ENCODE results near the gene DBN1. TPM values are rescaled to one million over a fixed set of nuclear protein-coding genes. Genes with fewer than 3 reads are reported as not detected.

Gene DBN1
- total RNA-seq, 2 experiments from 2014 or later, result 82.5 to 87.0 TPM

DNA sequence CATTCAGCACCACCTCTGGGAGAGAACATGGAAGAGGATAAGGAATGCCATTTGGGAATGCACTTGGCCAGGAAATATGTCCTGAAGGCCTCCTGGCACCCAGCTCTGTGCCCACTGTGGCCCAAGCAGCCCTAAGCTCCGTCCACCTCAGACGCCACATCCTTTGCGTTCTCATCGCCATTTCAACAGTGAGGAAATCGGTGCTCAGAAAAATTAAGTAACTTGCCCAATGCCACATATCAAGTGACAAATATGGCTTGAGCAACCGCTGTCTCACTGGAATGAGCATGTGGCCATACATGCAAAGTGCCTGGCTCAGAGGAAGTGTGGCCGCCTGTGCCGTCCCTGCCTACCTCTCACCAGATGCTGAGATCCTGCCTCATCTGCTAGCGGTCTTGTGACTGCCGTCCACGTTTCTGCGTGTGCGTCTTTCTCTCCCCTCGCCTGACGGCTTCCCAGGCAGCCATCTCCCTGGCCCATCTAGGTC is 37.2 kb upstream of the DBN1 start:
- POLR2A ChIA-PET, result no interaction called here
- Mint-ChIP-seq H3K4me3 (no peak overlapping the region), H3K27ac (no peak overlapping the region), H3K27me3 (no peaks in the 10 kb centered on the region), H3K36me3 (peaks cover 32% of the 10 kb centered on the region), H3K4me1 (peaks cover 19% of the 10 kb centered on the region), H3K9me3 (no peaks in the 10 kb centered on the region)
- no peak for ATAC-seq (ENCODE audit: low read depth)
- no peak for DNase-seq

DNA sequence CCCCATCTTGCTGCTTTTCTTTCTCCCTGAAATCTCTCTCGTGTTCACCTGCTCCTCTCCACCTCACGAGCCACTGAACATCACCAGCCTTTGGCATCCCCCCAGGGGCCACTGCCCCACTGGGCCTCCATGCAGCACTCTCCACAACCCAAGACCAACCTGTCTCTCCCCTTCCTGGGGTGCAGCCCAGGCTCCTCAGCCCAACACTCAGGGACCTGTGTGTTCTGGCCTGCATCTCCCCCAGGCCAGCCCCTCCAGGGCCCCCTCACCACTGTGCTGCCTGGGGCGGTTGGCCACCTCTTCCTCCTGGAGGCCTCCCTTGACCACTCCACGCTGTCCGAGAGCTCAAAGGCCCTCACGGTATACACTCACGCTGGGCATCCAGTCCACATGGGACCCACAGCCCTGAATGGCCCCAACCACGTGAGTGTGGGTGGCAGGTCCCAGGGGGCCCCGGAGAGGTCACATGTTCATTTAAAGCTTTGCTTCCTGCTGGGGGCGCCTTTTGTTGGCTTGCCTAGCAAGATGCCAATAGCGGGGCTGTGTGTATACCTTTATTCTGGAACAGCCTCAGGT is 36.6 kb upstream of the DBN1 start:
- Mint-ChIP-seq H3K4me3 (no peak overlapping the region), H3K27ac (peak overlapping the region; percentile 48), H3K9me3 (no peaks in the 10 kb centered on the region), H3K36me3 (peaks cover 27% of the 10 kb centered on the region), H3K27me3 (no peaks in the 10 kb centered on the region), H3K4me1 (peaks cover 16% of the 10 kb centered on the region)
- POLR2A ChIA-PET, result interaction anchor here (0.5 kb wide), 1 partner anchor 163 kb away, joined by 3 read pairs; no protein-coding TSS in a partner anchor
- DNase-seq (no peak), ATAC-seq (ENCODE audit: low read depth) (no peak)

DNA sequence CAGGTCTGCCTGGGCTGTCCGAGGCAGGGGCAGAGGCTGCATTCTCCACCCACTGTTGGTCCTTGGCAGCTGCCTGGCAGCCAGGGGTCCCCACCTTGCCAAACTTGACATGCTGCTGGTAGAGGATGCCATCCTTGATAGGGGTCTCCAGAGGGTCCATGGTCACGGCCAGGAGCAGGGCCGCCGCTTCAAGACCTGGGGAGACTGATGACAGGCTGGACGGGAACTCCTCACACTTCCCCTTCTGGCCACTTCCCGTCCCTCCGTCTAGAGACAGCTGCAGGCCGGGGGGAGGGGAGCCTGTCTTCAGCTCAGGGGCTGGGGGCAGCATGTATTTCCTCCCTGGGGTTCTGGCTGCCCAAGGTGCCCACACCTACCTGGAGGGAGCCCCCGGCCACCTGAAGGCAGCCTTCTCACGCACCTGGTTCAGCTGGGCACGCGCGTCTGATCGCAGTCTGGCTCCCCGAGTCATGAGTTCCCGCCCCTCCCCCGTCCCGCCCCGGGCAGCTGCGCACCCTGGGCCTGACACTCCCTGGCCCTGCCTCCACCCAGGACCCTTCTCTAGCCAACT is 36.0 kb upstream of the DBN1 start, which contains the start of gene DOK3:
DOK3 (minus strand) TSS at position 446 of the 571 bp plus-strand sequence; CDS start at position 160, 286 bp downstream.
- DNase-seq, result no peak
- Mint-ChIP-seq H3K36me3 (peaks cover 26% of the 10 kb centered on the region), H3K4me3 (no peak within 1 kb of the TSS), H3K27me3 (no peaks in the 10 kb centered on the region), H3K27ac (peak within 1 kb of the TSS; percentile 56), H3K4me1 (peaks cover 13% of the 10 kb centered on the region), H3K9me3 (no peaks in the 10 kb centered on the region)
- POLR2A ChIA-PET, result interaction anchor here (0.5 to 1.2 kb wide), 2 partner anchors 125 to 163 kb away, joined by 3 read pairs; partner anchors contain the start of gene SLC34A1
- ATAC-seq (ENCODE audit: low read depth), result no peak

DNA sequence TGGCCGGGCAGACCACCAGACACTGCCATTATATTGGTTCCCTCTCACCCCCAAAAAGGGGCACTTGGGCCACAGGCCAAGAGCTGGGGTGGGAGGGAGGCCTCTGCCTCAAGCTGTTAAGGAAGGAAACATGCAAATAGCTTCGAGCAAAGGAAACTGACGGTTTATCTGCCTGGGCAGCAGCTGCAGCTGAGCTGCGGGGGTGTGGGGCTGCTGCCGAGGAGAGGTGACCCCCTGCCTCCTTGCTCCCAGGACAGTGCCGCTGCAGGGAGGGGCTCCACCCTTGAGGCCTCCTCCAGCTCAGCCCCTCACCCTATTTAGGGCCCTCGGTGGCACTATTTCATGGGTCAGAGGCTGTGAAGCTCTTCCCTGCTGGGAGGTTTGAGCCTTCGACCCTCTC is 35.4 kb upstream of the DBN1 start:
- POLR2A ChIA-PET, result interaction anchor here (0.6 to 1.2 kb wide), 2 partner anchors 124 to 375 kb away, joined by 3 read pairs; partner anchors contain the start of genes NSD1 and SLC34A1
- H3K27ac Mint-ChIP-seq, result peak overlapping the region; percentile 56
- ATAC-seq (ENCODE audit: low read depth), result no peak

DNA sequence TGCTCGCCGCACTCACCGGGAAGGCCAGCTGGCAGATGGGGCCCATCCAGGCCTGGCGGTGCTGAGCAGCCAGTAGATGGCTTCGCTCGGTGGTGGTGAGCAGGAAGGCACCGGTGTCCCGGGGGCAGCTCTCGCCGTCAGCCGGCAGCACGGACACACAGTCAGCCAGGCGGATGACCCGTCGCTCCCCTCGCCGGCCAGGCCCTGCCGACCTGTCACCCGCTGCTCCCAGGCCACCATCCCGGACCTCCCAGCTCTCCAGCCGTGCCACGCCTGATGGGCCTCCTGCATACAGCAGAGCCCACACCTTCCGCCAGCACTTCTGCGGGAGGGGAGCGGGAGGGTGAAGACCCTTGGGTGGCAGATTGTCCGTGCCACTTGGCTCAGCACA is 34.8 kb upstream of the DBN1 start:
- Mint-ChIP-seq H3K36me3 (peaks cover 16% of the 10 kb centered on the region), H3K4me1 (peaks cover 7% of the 10 kb centered on the region), H3K4me3 (no peak overlapping the region), H3K27me3 (no peaks in the 10 kb centered on the region), H3K9me3 (no peaks in the 10 kb centered on the region), H3K27ac (no peak overlapping the region)
- ATAC-seq (ENCODE audit: low read depth) (no peak), DNase-seq (no peak)
- POLR2A ChIA-PET, result interaction anchor here (1.2 kb wide), 1 partner anchor 123 kb away, joined by 3 read pairs; the partner anchor contains the start of gene SLC34A1

More for the DNA sequence above, 35.4 kb upstream of the DBN1 start:
- DNase-seq, result no peak
- Mint-ChIP-seq H3K4me3 (no peak overlapping the region), H3K9me3 (no peaks in the 10 kb centered on the region), H3K36me3 (peaks cover 22% of the 10 kb centered on the region), H3K27me3 (no peaks in the 10 kb centered on the region), H3K4me1 (peaks cover 9% of the 10 kb centered on the region)

DNA sequence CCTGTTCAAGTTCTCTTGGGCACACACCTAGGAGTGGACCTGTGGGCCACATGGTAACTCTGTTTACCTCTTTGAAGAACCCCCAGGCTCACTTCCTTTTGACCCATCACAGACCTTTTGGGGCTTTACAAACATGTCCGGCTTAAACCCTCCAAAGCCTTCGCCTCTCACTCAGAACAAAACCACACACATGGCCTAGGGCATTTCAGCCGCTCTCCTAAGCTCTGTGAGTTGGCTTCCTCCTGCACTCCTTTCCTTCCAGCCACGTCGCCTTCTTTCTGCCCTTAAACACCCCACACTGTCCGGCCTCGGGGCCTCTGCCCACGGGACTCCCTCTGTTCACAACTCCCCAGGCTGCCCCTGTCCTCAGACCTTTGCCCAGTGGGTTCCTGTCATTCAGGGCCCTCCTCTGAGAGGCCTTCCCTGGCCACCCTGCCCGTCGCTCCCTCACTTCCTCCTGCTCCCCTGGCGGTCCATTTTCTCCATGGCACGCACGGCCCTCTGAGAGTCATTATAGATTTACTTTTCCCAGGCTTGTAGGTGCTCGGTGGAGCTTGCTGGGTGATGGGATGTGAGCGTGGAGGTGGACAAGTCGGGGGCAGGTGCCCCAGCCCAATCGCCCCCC is 34.3 kb upstream of the DBN1 start:
- DNase-seq, result no peak
- POLR2A ChIA-PET, result no interaction called here
- ATAC-seq (ENCODE audit: low read depth), result no peak
- Mint-ChIP-seq H3K27ac (peak overlapping the region; percentile 18), H3K36me3 (peaks cover 16% of the 10 kb centered on the region), H3K4me1 (peaks cover 9% of the 10 kb centered on the region), H3K27me3 (no peaks in the 10 kb centered on the region), H3K9me3 (no peaks in the 10 kb centered on the region), H3K4me3 (no peak overlapping the region)

DNA sequence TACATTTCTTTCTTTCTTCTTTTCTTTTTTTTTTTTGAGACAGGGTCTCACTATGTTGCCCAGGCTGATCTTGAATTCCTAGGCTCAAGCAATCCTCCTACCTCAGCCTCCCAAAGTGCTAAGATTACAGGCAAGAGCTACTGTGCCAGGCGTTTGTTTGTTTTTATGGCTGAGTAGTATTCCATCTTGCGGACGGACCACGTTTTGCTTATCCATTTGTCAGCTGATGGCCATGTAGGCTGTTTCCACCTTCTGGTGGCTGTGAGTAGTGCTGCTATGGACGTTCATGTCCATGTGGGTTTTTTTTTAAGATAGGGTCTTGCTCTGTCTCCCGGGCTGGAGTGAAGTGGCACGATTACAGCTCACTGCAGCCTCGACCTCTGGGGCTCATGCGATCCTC is 33.7 kb upstream of the DBN1 start:
- Mint-ChIP-seq H3K9me3 (no peaks in the 10 kb centered on the region), H3K27ac (no peak overlapping the region), H3K36me3 (peaks cover 16% of the 10 kb centered on the region), H3K4me3 (no peak overlapping the region), H3K27me3 (no peaks in the 10 kb centered on the region), H3K4me1 (peaks cover 11% of the 10 kb centered on the region)
- DNase-seq (no peak), ATAC-seq (ENCODE audit: low read depth) (no peak)
- POLR2A ChIA-PET, result interaction anchor here (1.2 kb wide), 1 partner anchor 105 kb away, joined by 3 read pairs; no protein-coding TSS in a partner anchor

DNA sequence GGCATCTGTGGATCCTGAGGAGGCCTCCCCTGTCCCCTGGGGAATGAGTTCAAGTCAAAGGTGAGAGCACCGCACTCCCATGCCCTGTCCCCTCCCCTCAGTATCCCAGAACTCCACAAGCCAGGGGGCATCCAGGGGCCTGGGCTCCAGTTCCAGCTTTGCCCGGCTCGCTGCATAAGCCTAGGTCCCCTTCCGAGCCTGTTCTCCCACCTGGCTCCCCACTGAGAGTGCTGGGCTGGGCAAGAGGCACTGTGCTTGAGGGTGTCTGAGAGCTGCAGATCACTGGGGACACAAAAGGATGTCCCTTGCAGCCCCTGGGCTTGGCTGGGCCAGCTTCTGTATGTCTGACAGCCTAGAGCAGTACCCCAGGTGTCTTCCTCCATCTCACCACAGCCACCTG is 31.6 kb upstream of the DBN1 start:
- peaks cover under 1% of the 10 kb centered on the region for H3K27me3 Mint-ChIP-seq
- peaks cover 17% of the 10 kb centered on the region for H3K4me1 Mint-ChIP-seq
- H3K27ac Mint-ChIP-seq, result no peak overlapping the region
- no peaks in the 10 kb centered on the region for H3K9me3 Mint-ChIP-seq
- POLR2A ChIA-PET, result interaction anchor here (0.6 to 1.2 kb wide), 2 partner anchors 32 to 75 kb away, joined by 3 to 4 read pairs; no protein-coding TSS in a partner anchor
- no peak overlapping the region for H3K4me3 Mint-ChIP-seq
- ATAC-seq (ENCODE audit: low read depth) (no peak), DNase-seq (no peak)
- peaks cover 6% of the 10 kb centered on the region for H3K36me3 Mint-ChIP-seq

DNA sequence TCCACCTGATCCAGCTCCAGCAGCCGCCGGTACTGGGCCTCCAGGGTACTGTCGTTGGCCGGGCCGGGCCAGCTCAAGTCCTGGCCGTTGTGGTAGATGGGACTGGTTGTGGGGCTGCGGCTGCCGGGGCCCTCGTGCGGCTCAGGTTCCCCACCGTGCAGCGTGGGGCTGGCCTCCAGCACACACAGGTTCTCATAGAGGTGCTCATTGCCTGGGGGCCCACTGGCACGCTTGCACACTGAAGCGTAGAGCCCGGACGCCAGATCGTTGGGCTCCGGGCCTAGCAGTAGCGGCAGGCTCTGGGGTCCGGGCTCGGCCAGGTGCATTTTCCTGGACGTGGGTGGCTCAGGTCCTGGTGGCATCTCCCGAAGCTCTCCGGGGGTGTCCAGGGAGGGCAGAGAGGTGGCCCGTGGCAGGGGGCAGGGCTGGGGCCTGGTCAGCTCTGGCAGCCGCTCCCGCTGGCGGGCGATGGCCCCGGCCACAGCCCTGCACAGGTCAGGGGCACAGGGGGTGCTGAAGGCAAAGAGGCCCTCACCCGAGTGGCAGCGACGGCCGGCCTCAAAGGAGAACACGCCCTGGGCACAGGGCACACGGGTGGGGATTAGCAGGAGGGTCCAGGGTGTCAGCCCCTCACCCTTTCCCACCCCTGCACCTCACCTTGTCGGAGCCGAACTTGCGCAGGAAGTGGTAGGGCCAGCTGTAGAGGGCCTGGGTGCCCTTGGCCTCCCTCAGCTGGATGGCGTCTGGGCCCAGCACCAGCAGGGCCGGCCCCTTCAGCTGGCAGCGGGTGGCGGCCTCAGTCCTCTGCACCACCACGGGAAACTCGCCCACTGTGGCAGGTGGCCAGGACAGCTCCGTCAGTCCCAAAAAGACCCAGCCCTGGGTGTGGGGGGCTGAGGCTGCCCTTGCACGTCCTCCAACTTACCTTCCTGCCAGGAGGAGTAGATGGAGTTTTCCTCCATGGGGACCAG is 30.9 kb upstream of the DBN1 start:
- POLR2A ChIA-PET, result interaction anchor here (0.6 kb wide), 1 partner anchor 75 kb away, joined by 4 read pairs; no protein-coding TSS in a partner anchor
- Mint-ChIP-seq H3K36me3 (peaks cover 5% of the 10 kb centered on the region), H3K27ac (no peak overlapping the region), H3K9me3 (no peaks in the 10 kb centered on the region), H3K27me3 (peaks cover 7% of the 10 kb centered on the region), H3K4me1 (peaks cover 14% of the 10 kb centered on the region), H3K4me3 (no peak overlapping the region)
- no peak for DNase-seq
- ATAC-seq (ENCODE audit: low read depth), result no peak

DNA sequence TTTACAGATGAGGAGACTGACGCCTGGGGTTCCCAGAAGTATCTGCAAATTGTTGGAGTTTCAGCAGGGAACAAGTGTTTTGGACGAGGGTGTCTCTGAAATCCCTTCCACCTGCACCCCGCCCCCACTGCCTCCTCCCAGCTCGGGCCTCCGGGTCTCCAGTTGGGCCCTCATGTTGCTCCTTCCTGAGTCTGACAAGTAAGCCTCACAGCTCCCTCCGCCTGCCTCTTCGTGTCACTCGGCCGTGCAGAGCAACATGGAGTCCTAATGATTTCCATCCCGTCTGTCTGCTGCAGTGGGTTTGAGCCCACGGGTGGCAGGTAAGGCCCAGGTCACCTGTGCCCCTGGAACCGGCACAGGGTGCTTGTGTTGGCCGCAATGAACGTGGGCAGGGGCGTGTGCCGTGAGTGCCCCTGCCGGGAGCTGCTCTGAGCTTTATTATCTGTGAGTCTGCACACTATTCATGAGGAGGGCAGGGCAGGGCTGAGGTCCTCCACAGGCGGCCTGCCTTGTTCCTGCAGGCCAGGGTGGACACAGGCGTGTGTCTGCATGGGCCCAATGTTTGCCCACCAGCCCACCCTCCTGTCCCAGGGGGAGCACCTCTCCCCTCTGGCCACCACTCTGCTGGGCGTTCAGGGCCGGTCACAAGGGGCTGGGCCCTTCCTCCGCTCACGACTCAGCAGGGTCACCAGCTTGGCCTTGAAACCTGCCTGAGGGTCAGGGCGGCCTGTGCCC is 30.1 kb upstream of the DBN1 start:
- no peak for ATAC-seq (ENCODE audit: low read depth)
- peaks cover 5% of the 10 kb centered on the region for H3K36me3 Mint-ChIP-seq
- H3K27me3 Mint-ChIP-seq, result peaks cover 13% of the 10 kb centered on the region
- DNase-seq, result no peak
- H3K4me1 Mint-ChIP-seq, result peaks cover 16% of the 10 kb centered on the region
- no peak overlapping the region for H3K27ac Mint-ChIP-seq
- POLR2A ChIA-PET, result interaction anchor here (2.8 kb wide), 1 partner anchor 48 kb away, joined by 19 read pairs; no protein-coding TSS in a partner anchor
- no peak overlapping the region for H3K4me3 Mint-ChIP-seq
- no peaks in the 10 kb centered on the region for H3K9me3 Mint-ChIP-seq

DNA sequence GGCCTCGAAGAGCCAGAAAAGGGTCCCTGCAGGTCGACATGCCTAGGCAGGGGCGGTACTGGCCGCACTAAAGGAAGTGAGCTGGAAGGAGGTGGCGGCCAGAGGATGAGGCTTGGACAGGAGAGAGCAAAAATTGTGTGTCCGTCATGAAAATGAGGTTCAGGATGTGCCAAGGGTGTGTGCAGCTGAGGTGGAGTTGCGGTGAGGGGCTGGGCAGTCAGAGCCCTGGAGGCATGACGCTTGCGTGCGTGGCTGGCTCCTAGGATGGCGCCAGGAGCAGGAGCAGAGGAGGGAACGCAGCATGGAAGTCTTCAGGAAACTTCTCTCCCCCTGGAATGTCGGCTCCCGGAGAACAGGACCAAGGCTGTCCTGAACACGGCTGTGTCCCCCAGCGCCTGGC is 29.5 kb upstream of the DBN1 start:
- ATAC-seq (ENCODE audit: low read depth) (no peak), DNase-seq (no peak)
- POLR2A ChIA-PET, result interaction anchor here (1.2 to 2.8 kb wide), 2 partner anchors 31 to 48 kb away, joined by 3 to 19 read pairs; no protein-coding TSS in a partner anchor
- H3K36me3 Mint-ChIP-seq, result peaks cover 4% of the 10 kb centered on the region
- peaks cover 17% of the 10 kb centered on the region for H3K27me3 Mint-ChIP-seq
- H3K4me1 Mint-ChIP-seq, result peaks cover 21% of the 10 kb centered on the region
- H3K27ac Mint-ChIP-seq, result no peak overlapping the region
- no peaks in the 10 kb centered on the region for H3K9me3 Mint-ChIP-seq
- H3K4me3 Mint-ChIP-seq, result no peak overlapping the region

All from activated naive CD8-positive, alpha-beta T cell treated with anti-CD3 and anti-CD28 coated beads, Interleukin-2, amount 10 ng/mL, durations not matched to agents 7 days and 5 days (primary cell).